A549 treated with dexamethasone at 1 μM for 4 hours (cell line): ENCODE results near the gene SLC17A9. TPM values are rescaled to one million over a fixed set of nuclear protein-coding genes. Genes with fewer than 3 reads are reported as not detected.

Source experiments
- total RNA-seq: library from RNA; stranded (reverse); fragments of 200-300 nt; extraction: Qiagen RNA extraction; gene quantifications from 5 replicates; pipeline ENCODE4 v1.2.3, GENCODE V29; 2022

SLC17A9 gene
- total RNA-seq, result 0.04 to 0.18 TPM (median 0.08 TPM) in 5 replicates

GRCh38 chr20:62952373-62952967 lies at the start of gene SLC17A9:
SLC17A9 (plus strand) TSS chr20:62952709; CDS start chr20:62952831, 122 bp downstream.

GRCh38 chr20:62926229-62927127 lies 26.0 kb upstream of the SLC17A9 start, which contains the start of gene DIDO1:
DIDO1 (minus strand) TSS chr20:62926505.

GRCh38 chr20:62938105-62938888 lies 14.2 kb upstream of the SLC17A9 start, which contains the start of gene GID8:
GID8 (plus strand) TSS chr20:62938147; CDS start chr20:62941503, 3,356 bp downstream.

GRCh38 chr20:63006540-63007359 lies 54.2 kb downstream of the SLC17A9 start, which contains the start of gene BHLHE23:
BHLHE23 (minus strand) TSS chr20:63006964; CDS start chr20:63006774, 190 bp downstream.

Other genes starting within 250 kb of the SLC17A9 start
- 0.03 to 0.14 TPM (median 0.07 TPM) in 5 replicates for gene NTSR1, start 243.9 kb upstream of the SLC17A9 start, total RNA-seq
- gene MRGBP, start 156.2 kb upstream of the SLC17A9 start, total RNA-seq, result 19.6 to 22.7 TPM (median 22.3 TPM) in 5 replicates
- gene OGFR, start 147.9 kb upstream of the SLC17A9 start, total RNA-seq, result 37.7 to 49.8 TPM (median 42.9 TPM) in 5 replicates
- 0.41 to 0.74 TPM (median 0.60 TPM) in 5 replicates for gene COL9A3, start 135.7 kb upstream of the SLC17A9 start, total RNA-seq
- gene TCFL5, start 90.9 kb upstream of the SLC17A9 start, total RNA-seq, result 3.6 to 4.3 TPM (median 3.8 TPM) in 5 replicates
- 18.1 to 30.1 TPM (median 26.9 TPM) in 5 replicates for gene DIDO1, start 26.2 kb upstream of the SLC17A9 start, total RNA-seq
- gene GID8, start 14.6 kb upstream of the SLC17A9 start, total RNA-seq, result 20.6 to 25.0 TPM (median 22.6 TPM) in 5 replicates
- 0.12 TPM in 1 of 5 replicates, not detected in the others for gene BHLHE23, start 54.3 kb downstream of the SLC17A9 start, total RNA-seq